ENCODE results near the gene MYCBP2. TPM values are rescaled to one million over a fixed set of nuclear protein-coding genes. Genes with fewer than 3 reads are reported as not detected.
"Not testable (repeated sequence)": the region's sequence is repeated elsewhere in the genome, so short reads cannot be mapped to it uniquely, and the experiment has no call there.

The MYCBP2 gene
- total RNA-seq, 1 donor from 2014 or later, result 42.2 TPM

GRCh38 chr13:77358001-77358400, 31.1 kb upstream of the MYCBP2 start:
- TF ChIP-seq CTCF (IDR thresholded peaks at IDR 0.05; ENCODE audit: borderline replicate concordance), result no peak
- H3K4me3 ChIP-seq, result no peak overlapping the region
- H3K27ac ChIP-seq (replicated peaks), result no peak overlapping the region
- H3K9me3 ChIP-seq (replicated peaks), result no peaks in the 10 kb centered on the region
- no peaks in the 10 kb centered on the region for H3K4me1 ChIP-seq
- H3K36me3 ChIP-seq, result no peaks in the 10 kb centered on the region
- H3K27me3 ChIP-seq (ENCODE audit: low read depth), result no peaks in the 10 kb centered on the region
- DNase-seq, result no peak
- intact Hi-C loops (cut with micrococcal nuclease), result no loop called here

- H3K36me3 ChIP-seq, result no peaks in the 10 kb centered on the region
- H3K27ac ChIP-seq (replicated peaks), result no peak overlapping the region
- H3K9me3 ChIP-seq (replicated peaks), result no peaks in the 10 kb centered on the region
- DNase-seq, result no peak
- H3K4me1 ChIP-seq, result no peaks in the 10 kb centered on the region
- no peak overlapping the region for H3K4me3 ChIP-seq
- intact Hi-C loops (cut with micrococcal nuclease), result no loop called here
- H3K27me3 ChIP-seq (ENCODE audit: low read depth), result no peaks in the 10 kb centered on the region
- no peak for TF ChIP-seq CTCF (IDR thresholded peaks at IDR 0.05; ENCODE audit: borderline replicate concordance)
Measured at GRCh38 chr13:77356155-77356554, 29.3 kb upstream of the MYCBP2 start.

DNA sequence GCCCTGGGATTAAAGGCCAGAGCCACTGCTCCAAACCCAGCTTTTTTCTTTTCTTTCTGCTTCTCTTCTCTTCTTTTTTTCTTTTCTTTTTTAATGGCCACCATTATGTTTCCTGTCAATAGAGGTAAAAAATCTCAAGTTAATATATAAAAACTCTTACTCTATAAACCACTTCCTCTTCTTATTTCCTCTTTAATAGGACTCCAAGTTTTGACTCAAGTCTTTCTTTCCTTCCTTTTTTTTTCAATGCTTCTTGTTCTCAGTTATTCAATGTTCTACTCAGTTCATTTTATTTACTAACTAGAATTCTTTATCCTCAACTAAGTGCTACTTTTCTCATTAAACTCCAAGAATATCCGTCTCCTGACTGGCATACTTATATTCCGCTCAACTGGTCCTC, 27.1 kb upstream of the MYCBP2 start:
- Histone ChIP-seq H3K27me3 (ENCODE audit: low read depth) (peaks cover 9% of the 10 kb centered on the region), H3K4me1 (no peaks in the 10 kb centered on the region), H3K9me3 (replicated peaks) (no peaks in the 10 kb centered on the region), H3K27ac (replicated peaks) (no peak overlapping the region), H3K4me3 (no peak overlapping the region), H3K36me3 (no peaks in the 10 kb centered on the region)
- TF ChIP-seq CTCF (IDR thresholded peaks at IDR 0.05; ENCODE audit: borderline replicate concordance), result no peak
- DNase-seq, result no peak
- intact Hi-C loops (cut with micrococcal nuclease), result no loop called here

DNA sequence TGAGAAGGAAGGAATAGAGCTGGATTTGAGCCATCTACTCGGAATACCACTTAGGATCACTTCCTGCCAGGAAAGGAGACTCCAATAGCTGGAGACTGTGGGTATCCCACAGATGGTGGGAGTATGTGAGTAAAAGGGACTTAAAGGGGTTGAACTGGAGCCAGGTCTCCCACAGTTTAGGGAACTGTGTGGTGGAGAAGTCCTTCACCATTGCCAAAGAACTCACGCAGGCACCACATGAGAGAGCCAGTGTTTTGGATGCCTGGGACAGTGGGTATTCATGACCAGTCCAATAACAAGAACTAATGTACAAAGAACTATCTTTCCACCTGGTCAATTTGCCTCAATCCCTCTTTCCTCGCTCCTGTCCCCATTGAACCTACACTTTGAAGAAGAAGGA, 24.4 kb upstream of the MYCBP2 start:
- H3K36me3 ChIP-seq, result no peaks in the 10 kb centered on the region
- H3K4me3 ChIP-seq, result no peak overlapping the region
- intact Hi-C loops (cut with micrococcal nuclease), result no loop called here
- TF ChIP-seq CTCF (IDR thresholded peaks at IDR 0.05; ENCODE audit: borderline replicate concordance), result no peak
- DNase-seq, result no peak
- H3K27ac ChIP-seq (replicated peaks), result no peak overlapping the region
- no peaks in the 10 kb centered on the region for H3K4me1 ChIP-seq
- no peaks in the 10 kb centered on the region for H3K9me3 ChIP-seq (replicated peaks)
- H3K27me3 ChIP-seq (ENCODE audit: low read depth), result peaks cover 9% of the 10 kb centered on the region

GRCh38 chr13:77350811-77351210, 23.9 kb upstream of the MYCBP2 start:
- H3K9me3 ChIP-seq (replicated peaks), result no peaks in the 10 kb centered on the region
- no peak overlapping the region for H3K27ac ChIP-seq (replicated peaks)
- intact Hi-C loops (cut with micrococcal nuclease), result no loop called here
- DNase-seq, result no peak
- TF ChIP-seq CTCF (IDR thresholded peaks at IDR 0.05; ENCODE audit: borderline replicate concordance), result no peak
- H3K4me3 ChIP-seq, result no peak overlapping the region
- no peaks in the 10 kb centered on the region for H3K4me1 ChIP-seq
- no peaks in the 10 kb centered on the region for H3K36me3 ChIP-seq
- peaks cover 9% of the 10 kb centered on the region for H3K27me3 ChIP-seq (ENCODE audit: low read depth)

GRCh38 chr13:77349365-77349764, 22.5 kb upstream of the MYCBP2 start:
- H3K36me3 ChIP-seq, result no peaks in the 10 kb centered on the region
- peaks cover 9% of the 10 kb centered on the region for H3K27me3 ChIP-seq (ENCODE audit: low read depth)

GRCh38 chr13:77347351-77347750, 20.5 kb upstream of the MYCBP2 start:
- H3K27ac ChIP-seq (replicated peaks); H3K4me1 ChIP-seq; H3K9me3 ChIP-seq (replicated peaks); H3K4me3 ChIP-seq; intact Hi-C loops (cut with micrococcal nuclease); H3K27me3 ChIP-seq (ENCODE audit: low read depth); H3K36me3 ChIP-seq; DNase-seq: not testable (repeated sequence)

More at GRCh38 chr13:77349365-77349764, 22.5 kb upstream of the MYCBP2 start:
- no peak for TF ChIP-seq CTCF (IDR thresholded peaks at IDR 0.05; ENCODE audit: borderline replicate concordance)
- Histone ChIP-seq H3K27ac (replicated peaks) (no peak overlapping the region), H3K4me3 (no peak overlapping the region), H3K9me3 (replicated peaks) (no peaks in the 10 kb centered on the region), H3K4me1 (no peaks in the 10 kb centered on the region)
- DNase-seq, result no peak
- intact Hi-C loops (cut with micrococcal nuclease), result no loop called here
